Activated CD8-positive, alpha-beta memory T cell treated with anti-CD3 and anti-CD28 coated beads, Interleukin-2, amount 50 U/mL, for 4 hours (primary cell): ENCODE measurements around the gene RPUSD3.
"Not testable (repeated sequence)": the region's sequence is repeated elsewhere in the genome, so short reads cannot be mapped to it uniquely, and the experiment has no call there.

ENCODE experiments used
- DNase-seq: peaks from one replicate; pipeline ENCODE4 v3.0.0-alpha.2; 2020

Gene RPUSD3

GRCh38 chr3:9864200-9864927 is 20.6 kb upstream of the RPUSD3 start:
- DNase-seq, result no peak

GRCh38 chr3:9863058-9863772 is 19.4 kb upstream of the RPUSD3 start:
- DNase-seq, result no peak

- DNase-seq, result peak; percentile 35
These were observed 18.7 kb upstream of the RPUSD3 start for GRCh38 chr3:9862391-9863057.

DNA sequence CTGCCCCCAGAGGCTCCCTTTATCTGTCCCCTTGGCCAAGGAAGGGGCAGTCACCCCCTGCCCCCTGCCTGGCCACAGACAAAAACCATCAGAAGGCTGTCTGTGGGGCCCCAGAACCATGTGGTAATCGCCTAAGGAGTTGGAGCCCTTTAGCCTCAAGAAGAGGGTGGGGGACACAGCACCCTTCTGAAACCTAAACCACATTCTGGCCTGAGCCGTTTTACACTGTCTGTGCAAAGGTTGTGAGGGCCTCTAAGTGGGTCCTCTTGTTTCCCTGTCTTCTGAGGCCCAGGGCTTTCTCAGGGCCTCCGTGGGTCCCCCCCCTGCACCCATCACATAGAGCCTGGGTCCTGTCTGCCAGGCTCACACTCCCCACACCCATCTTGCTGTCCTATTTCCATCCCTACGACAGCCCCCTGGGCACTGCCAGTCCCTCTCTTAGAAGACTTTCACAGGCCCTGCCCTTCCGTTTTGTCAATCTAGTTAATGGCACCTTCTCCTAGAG is 17.9 kb upstream of the RPUSD3 start:
- no peak for DNase-seq

- DNase-seq, result no peak
These were observed 17.4 kb upstream of the RPUSD3 start for GRCh38 chr3:9861201-9861600.

DNA sequence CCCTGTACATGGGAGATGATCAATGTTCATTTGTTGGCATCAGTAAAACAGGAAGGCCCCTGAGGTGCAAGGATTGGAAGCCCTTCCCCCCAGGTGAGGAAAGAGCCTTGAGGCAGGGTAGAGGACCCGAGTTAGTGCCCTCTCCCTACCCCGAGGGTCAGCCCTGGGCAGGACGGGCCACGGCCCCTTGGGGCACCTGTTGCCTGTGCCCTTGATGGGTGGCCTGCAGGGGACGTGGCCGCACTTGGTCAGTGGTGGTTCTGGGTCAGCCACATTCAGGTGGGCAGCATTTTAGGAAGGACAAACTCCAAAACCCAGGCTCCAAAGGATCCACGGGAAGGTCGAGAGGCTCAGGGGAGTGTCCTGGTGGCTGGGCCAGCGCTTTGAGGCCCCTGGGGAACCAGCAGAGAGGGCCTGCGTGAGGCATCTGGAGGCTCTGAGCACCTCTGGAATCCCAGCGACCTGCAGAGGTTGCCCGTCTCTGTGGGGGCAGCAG is 15.8 kb upstream of the RPUSD3 start:
- no peak for DNase-seq

GRCh38 chr3:9855594-9855993 is 11.8 kb upstream of the RPUSD3 start:
- no peak for DNase-seq

GRCh38 chr3:9854291-9854940 is 10.6 kb upstream of the RPUSD3 start:
- DNase-seq, result not testable (repeated sequence)

- DNase-seq, result no peak
These were observed 8.7 kb upstream of the RPUSD3 start for GRCh38 chr3:9852528-9852927.

GRCh38 chr3:9851926-9852325 is 8.1 kb upstream of the RPUSD3 start:
- not testable (repeated sequence) for DNase-seq

DNA sequence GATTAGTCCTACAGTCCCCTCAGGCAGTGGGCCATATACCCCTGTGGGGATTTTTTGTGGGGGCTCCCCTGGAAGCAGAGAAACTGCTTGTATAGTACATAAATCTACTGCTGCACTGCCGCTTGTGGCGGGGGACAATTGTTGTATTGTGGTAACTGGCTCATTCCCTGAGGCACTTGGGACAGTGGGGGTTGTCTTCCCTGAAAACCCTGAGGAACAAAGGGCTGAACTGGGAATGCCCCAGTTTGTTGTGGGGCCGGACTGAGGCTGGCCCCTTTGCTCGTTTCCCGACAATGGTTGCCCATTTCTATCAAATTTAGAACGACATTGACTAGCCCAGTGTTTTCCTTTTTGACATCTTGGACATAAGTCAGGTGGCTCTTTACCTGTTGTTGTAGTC is 7.6 kb upstream of the RPUSD3 start:
- not testable (repeated sequence) for DNase-seq

GRCh38 chr3:9848860-9849259 is 5.1 kb upstream of the RPUSD3 start:
- DNase-seq, result not testable (repeated sequence)

- not testable (repeated sequence) for DNase-seq
These were observed 4.1 kb upstream of the RPUSD3 start for GRCh38 chr3:9847870-9848269.

- no peak for DNase-seq
These were observed 3.2 kb upstream of the RPUSD3 start for GRCh38 chr3:9846931-9847488.

DNA sequence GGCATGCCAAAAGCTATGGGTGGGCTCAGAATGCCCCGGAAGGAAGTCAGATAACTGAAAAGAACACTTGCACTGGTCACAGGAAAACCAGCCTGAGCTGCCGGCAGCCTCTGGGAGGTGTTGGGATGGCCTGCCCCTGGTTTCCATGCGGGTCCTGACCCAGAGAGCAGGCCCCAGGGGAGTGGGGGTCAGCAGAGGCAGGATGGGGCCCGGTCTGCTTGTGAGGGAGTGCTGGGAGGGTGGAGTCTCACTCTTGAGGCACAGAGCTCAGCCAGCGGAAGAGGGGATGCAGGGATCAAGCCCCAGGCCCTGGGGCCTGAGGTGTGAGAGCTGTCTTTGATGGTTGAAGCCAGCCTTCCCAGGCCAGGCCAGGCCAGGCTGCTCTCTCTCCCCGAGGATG is 2.4 kb upstream of the RPUSD3 start:
- no peak for DNase-seq

GRCh38 chr3:9841015-9841414 is 2.8 kb downstream of the RPUSD3 start:
- no peak for DNase-seq

GRCh38 chr3:9838856-9839255 is 5.0 kb downstream of the RPUSD3 start:
- DNase-seq, result no peak

- DNase-seq, result no peak
These were observed 5.9 kb downstream of the RPUSD3 start for GRCh38 chr3:9837701-9838582.

GRCh38 chr3:9834520-9835380 is 9.1 kb downstream of the RPUSD3 start:
- DNase-seq, result no peak

- DNase-seq, result no peak
These were observed 10.7 kb downstream of the RPUSD3 start for GRCh38 chr3:9833078-9833477.

DNA sequence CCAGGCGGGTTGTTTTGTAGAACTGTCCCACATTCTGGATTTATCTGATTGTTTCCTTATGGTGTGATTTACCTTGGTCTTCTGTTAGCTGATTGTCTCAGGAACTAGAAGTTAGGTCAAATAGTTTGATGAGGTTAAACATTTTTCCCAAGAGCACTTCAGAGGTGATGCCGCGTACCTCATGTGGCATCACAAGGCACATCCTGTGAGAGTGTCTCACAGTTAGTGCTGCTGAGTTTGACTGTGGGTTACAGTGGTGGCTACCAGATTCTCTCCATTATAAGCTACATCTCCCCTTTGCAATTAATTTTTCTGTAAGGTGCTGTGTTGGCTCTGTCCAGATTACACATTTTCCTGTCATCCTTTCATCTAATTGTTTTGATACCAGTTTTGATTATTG is 12.6 kb downstream of the RPUSD3 start:
- no peak for DNase-seq
